HL-60/S4 (cell line): ENCODE data around the gene ATXN1.
"Not testable (repeated sequence)": the region's sequence is repeated elsewhere in the genome, so short reads cannot be mapped to it uniquely, and the experiment has no call there.

Experiments
- in situ Hi-C: fragments of 300-500 bp; cut with MboI; formaldehyde crosslinking; loops from 2 replicates; pipeline ENCODE4 v1.14.3; 2022; ENCODE audit warnings: low sequenced_read_pairs

ATXN1 gene

DNA sequence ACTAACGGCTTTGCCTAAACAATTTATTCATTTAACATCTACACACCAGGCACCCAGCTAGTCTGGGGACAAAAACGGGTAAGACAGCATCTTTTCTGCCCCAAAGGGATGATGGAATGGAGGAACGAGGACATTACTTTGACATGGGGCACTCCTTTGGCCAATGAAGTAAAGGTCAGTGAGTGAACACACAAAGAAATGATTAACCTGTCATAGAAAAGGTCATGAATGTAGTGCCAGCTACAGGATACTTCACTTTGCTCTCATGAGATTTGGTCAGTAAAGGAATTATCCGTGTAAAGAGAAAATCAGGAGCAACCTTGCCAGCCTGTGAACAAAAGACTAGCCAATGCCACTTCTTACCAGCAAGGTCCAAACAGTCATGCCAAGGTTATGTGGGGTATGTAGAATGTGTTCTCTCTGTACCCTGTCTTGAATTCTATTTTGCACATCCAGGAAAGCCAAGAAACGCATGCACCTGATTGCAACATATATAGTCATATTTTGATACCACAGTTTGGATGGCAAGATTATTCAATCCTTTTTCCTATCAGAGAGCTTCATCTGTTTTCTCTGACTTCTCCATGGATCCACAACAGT is 377.6 kb downstream of the ATXN1 start:
- in situ Hi-C loops = no loop called here

DNA sequence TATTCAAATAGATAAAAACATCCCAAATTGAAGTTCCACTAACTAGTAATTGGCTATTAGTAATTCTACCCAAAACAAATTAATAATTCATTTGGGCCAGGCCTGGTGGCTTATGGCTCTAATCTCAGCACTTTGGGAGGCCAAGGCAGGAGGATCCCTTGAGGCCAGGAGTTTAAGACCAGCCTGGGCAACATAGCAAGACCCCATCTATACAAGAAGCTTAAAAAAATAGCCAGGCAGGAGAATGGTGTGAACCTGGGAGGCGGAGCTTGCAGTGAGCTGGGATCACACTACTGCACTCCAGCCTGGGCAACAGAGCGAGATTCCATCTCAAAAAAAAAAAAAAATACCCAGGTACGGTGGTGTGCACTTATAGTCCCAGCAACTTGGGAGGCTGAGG is 379.3 kb downstream of the ATXN1 start:
- in situ Hi-C loops = not testable (repeated sequence)

DNA sequence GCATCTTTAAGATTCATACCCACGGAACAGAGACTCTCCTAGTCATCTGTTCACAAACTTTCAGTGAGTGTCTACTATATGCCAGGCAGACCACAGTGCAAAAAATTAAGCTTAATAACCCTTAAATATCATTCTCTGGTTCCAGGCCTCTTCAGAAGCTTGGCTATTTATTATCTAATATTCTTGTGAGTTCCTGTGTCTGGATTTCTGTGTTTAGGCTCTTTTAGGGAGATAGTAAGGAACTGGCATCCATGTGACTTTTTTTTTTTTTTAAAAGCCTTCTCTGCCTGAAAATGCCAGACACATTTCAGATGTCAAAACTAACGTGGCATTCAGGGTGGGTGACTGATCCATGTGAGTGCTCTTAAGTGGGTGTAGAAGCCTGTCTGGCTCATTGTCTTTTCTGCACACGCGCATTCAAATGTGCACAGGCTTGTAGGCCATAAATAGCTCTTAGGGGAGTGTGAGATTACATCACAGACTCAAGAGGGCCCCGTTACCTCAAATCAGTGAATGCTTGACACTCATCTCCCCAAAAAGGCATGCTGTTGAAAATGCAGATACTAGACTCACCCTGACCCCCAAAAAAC is 380.9 kb downstream of the ATXN1 start:
- in situ Hi-C loops = no loop called here

DNA sequence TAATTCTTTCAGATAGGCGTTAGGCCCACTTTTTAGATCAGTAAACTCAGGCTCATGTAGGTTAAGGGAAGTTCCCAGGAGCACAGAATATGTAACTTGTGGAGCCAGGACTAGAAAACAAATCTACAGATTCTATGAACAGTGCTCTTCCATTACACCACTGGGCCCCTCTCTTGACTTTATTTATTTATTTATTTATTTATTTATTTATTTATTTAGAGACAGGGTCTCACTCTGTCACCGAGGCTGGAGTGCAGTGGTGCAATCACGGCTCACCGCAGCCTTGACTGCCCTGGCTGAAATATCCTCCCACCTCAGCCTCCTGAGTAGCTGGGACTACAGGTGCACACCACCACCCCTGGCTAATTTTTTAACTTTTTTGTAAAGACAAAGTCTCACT is 382.9 kb downstream of the ATXN1 start:
- in situ Hi-C loops = not testable (repeated sequence)

DNA sequence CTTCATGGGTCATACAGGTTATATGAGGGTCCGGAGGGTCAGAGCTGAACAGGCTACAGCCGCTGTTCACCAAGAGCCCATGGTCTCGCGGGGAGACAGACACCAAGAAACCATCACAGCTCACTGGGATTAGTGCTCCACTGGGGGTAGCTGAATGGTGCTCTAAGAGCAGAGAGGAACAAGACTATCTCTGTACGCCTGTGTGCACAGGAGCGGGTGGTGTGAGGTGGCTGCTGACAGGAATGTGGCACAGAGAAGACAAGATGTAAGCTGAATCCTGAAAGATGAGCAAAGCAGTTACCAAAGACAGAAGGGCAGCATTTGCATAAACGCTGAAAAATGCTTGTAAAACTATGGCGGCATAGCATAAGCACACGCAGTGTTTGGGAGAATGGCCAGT is 383.8 kb downstream of the ATXN1 start:
- in situ Hi-C loops = no loop called here

DNA sequence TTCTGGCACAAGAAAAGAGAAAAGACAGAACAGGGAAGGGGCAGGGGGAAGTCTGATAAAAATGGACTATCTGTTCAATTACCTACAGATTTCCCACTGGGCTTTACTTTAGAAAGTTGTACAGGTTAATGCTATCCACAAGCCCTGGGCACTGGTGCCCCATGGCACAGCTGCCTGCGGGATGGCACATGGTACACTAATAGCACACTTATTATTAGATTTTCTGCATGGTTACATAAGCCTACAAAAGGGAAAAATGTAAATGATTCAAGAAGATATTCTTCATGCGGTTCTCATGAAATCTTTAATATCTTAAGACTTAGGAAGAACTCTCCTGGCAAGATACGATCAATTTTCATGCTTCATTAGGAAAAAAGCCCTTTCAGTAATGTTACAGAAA is 385.4 kb downstream of the ATXN1 start:
- in situ Hi-C loops = no loop called here

DNA sequence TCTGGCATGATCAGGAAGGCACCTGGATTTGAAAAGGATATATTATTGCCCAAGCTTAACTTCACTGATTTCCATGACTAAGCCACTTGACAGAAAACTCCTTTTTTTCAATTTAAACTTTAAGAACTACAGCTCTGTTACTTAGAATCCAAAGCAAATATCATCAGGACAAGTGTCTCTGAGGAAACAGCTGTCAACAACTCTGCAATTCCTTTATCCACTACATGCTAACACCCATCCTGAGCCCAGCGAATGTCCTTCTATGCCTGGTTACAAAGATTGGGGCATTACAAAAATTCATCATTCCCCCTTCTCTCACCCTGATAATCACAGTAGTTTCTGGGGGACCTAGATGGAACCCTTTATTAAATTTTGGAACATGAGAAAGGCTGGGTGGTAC is 386.1 kb downstream of the ATXN1 start:
- in situ Hi-C loops = no loop called here

DNA sequence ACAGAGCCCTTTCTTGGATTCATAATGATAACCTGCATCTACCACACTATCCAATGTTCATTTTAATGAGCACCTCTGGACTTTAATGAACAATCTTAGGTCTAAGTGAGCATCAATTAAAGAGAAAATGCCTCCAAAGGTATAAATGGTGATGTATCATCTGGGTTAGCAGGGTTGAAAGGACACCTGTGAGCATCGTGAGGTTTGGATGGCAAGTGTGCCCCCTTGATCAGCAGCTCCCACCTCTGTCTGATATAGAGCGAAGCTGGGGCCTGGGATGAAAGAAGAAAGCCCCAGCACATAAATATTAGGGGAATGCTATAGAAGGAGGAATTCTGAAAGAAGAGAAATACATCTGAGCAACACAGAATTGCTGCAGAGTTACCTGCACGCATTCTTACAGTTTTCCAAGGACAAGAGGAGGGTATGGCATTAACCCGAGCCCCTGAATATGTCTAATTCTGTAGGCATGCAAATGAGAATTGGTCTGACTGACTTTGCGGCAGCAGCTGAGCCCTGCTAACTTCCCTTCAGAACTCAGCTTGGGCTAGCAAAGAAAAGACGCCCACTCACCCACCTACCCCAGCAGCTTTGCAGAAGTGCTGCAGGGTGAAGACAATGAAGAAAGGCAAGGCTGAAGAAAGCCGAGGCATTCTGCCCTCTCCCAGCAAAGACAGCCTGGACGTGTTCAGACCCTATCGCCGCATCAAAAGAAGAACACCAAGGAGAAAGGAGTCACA is 386.6 kb downstream of the ATXN1 start:
- in situ Hi-C loops = no loop called here

DNA sequence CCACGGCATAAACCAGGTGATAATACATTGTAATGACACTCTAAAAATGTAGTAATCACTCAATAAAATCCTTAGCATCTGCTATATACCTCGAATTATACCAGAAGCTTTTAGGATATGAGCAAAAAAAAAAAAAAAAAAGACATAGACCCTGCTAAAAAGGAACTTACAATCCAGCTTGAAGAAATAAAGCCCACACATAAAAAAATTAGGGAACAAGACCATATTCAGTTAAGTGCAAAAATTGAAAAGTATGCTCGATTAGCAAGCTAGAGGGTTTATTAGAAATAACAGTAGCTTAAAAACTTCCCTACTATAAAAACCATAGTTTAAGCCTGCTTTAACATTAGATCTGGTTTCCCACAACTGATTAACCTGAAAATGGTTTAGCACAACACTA is 387.2 kb downstream of the ATXN1 start:
- in situ Hi-C loops = no loop called here

DNA sequence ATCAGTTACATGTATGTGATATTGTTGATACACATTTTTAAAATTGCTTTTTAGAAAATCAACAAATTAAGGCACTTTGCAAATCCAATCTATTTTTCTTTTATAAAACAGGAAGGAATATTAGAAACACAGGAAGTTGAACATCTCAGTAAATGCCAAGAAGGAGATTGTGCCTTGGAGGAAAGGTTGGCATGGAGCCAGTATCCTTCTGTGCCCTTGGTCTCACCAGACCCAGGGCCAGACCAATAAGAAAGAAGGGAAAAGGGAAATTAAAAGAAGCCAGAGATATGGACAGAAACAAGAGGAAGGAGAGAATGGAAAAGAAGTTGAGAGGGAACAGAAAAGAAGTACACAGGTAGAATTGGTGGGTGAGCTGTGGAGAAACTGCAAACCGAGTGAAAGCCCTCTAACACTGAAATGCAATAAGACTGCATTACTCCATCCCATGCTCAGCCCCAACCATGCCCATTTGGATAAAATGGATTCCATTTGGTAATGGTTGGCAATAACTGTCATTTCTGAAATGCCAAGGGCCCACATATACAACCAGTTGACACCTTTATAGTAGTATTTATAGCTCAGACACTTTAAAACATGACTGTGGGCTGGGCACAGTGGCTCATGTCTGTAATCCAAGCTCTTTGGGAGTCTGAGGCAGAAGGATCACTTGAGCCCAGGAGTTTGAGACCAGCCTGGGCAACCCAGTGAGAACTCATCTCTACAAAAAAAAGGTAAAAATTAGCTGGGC is 389.1 kb downstream of the ATXN1 start:
- in situ Hi-C loops = no loop called here

DNA sequence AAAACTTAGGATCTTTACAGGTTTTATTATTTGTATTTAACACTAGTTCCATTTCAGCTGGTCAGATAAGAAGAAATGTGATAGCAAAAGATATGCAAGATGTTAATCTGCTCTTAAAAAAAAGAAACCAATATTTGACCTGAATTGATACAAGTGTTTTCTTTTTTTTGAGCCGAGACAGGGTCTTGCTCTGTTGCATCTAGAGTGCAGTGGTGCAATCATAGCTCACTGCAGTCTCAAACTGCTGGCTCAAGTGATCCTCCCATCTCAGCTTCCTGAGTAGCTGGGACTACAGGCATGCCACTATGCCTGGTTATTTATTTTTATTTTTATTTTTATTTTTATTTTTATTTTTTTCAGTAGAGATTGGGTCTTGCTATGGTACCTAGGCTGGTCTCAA is 389.9 kb downstream of the ATXN1 start:
- in situ Hi-C loops = no loop called here

DNA sequence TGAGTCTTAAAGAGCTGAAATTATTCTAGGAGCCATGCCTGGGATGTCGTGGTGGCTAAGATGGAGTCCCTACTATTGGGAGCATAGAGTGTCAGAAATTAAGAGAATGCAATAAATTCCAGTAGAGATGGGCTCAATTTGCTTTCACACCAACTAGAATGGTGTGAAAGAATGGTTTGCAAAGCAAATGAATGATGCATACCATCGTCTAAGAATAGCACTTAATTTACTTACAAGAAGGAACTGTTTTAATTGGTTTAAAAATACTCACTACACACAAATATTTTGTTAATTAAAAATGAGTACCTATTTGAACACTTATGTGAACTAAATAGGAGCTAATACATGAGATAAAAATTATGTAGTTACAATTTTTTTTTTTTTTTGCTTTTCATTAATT is 390.3 kb downstream of the ATXN1 start:
- in situ Hi-C loops = no loop called here

DNA sequence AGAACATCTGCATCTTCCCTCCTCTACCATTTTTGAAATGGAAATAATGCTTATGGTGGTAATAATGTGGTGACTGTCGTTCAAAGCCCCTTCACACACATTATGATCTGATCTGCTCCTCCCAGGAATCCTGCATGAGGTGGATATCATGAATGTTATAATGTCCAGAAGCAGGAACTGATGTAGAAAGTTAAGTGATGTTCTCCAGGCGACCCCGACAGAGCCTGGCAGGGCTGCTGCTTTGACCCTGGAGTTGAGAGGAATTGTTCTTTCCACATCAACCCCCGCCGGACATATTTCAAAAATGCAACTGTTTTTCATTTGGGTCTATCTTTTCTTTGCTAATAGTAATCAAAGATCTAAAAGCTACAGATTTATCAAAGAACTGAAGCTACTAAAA is 391.3 kb downstream of the ATXN1 start:
- in situ Hi-C loops = no loop called here

DNA sequence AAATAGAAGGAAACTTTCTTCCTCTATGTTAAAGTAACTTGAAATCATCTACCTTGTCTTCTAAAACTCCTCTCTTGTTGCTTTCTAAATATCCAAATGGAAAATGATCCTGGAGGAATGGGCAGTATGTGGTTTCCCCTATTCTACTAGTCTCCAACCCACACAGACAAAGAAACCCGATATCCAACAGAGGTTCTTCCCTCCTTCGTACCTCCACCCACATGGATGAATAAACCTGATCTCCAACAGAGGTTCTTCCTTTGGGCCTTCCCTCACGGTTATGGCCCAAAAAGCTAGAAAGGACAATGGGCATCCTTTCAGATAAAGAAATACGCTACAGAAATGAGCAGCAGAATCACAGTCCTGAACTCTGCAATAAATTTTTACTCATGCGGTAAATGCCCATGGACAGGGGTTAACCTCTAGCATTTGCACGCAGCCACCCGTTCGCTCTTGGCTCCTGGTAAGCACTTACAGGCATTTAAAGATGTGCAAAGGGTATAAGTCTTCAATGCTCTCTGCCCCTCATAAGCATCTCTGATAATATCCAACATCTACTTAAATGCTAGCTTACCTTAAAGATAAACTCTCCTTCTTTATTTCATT is 392.0 kb downstream of the ATXN1 start:
- in situ Hi-C loops = no loop called here

DNA sequence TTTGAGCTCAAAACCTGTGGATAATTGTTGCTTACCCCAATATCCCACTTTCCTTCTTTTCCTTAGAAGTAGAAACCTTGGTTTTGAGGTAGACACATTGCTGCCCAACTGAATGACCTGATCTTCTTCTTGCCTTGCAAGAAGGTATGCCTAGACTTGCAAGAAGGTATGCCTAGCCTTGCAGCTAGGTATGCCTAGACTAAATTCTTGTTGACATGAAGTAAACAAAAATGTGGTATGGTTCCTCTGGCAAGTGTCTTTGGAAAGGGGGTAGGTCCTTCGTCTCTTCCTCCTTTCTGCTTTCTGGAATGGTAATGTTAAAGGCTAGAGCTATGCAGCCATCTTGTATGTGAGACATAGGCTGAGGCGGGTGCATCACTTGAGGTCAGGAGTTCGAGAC is 393.7 kb downstream of the ATXN1 start:
- in situ Hi-C loops = no loop called here

DNA sequence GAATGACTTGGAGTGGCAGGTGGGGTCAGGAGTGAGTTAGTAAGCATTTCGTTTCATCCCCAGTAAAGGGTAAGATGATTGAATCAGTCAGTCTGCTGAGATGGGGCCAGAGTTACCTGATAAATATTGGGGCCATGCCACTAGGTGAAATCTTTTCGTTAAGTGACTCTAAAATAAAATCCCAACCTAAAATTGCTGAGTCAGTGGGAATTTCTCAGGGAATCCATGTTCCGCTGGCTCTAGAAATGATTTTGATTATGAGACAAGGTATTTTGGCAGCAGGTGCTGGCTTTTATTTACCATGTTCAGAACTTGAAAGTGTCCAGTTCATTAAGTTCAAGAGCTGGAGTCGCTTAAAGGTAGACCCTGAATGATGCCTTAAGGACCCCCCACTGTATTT is 397.5 kb downstream of the ATXN1 start:
- in situ Hi-C loops = no loop called here

DNA sequence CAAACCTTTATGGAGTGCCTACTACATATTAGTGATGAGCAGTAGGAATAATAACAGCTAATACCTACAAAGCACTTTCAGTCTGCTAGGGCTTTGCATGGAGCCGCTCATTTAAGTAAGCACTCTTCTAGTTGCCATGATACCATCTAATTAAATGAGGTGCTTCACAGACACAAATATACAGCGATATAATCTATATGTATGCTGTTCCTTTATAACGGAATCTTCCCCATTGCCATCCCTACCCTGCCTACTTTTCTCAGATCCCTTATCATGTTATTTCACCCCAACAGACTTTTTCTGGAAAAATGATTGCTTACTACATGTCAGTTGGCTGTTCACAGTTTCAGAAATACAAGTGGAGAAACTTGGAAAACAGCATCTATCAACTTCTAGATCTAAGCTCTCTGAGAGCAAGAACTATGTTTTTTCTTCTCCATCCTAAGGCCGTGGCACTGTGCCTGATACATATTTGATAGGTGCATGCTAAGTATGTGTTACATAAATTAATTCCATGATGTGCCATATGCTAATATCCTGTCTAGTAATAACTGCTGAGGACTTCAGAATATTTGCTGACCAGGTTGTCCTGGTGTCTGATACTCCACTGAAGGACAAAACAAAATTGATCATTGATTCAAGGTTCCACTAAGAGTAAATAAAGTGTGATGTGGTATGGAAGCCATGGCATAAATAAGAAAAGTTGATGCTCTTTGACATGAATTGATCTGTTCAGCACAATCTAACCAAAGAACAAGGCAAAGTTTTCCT is 398.3 kb downstream of the ATXN1 start:
- in situ Hi-C loops = no loop called here

DNA sequence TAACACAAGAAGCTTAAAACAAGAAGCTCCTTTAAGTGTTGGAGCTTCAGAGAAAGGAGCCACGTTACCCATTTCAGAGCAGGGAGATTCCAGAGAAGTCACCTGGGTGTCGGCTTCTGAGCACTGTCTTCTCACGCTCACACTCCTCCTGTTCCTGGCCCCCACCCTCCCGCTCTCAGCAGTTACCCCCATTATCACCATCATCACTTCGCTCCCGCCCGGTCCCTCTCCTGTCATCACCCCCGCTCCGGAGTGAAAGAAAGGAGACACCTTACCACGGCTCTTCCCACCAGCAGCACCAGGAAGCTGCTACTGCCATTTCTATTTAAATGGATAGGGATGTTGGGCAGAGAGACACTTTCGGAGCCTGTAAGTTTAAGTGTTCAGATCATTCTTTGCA is 399.0 kb downstream of the ATXN1 start:
- in situ Hi-C loops = no loop called here

DNA sequence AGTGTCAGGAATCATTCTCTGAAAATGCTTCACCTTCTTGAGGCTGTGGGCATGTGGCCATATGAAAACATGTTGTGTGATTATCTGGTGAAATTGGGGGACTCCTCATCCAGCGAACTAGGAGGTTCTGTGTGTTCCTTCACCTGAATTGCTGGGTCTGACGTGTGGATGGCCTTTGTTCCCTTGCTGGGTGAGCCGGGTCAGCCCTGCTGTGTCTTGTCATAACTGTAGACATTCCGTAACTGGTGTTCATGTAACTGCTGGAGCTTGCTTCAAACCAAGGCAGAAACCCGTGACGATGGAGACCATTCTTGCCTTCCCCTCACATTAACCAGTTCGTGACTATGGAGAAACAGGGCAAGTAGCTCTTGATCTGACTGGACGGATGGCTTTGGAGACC is 399.4 kb downstream of the ATXN1 start:
- in situ Hi-C loops = no loop called here

DNA sequence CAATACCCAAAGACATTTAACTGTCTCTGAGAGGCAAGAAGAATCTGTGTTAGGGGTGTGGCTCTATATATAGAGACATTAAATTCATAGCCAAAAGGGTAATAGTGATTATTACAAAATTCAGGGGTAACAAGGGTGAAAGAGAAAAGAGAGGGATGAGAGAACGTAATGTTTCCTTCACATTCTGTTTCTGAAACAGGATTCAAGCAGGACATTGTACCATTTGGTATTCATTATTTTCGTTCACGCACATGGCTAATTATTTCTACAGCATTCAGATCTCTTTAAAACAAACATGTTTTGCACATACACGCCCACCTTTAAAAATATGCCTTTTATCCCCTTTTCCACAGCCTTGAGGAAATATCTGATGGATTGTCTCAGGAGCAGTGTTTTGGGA is 400.1 kb downstream of the ATXN1 start:
- in situ Hi-C loops = no loop called here

DNA sequence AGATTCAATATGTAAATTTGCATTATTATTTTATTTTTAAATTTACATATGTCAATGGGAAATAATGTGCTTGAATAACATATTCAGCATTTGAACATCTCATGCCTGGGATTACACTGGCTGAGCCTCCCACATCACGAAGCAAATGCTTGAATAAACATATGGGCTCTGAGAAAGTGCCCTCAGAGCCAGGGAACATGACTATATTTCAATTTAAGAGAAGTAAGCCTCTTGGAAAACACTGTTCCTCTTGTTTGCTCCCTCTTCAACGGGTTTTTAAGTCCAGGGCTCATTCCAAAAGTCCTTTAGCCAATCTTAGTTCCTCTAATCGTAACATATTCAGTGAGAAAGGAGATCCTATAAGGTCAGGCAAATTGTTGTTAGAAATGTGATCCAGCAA is 400.9 kb downstream of the ATXN1 start:
- in situ Hi-C loops = no loop called here
